Suprapubic skin (tissue), 4 donors: Measurements from ENCODE around the gene GPM6B.

Experiments
- CTCF ChIP-seq, 2 donors: fragments of 200-600 bp in 1 of 2; fragments of 450-650 bp in 1 of 2; sonication (generic) in 1 of 2; IDR thresholded peaks; one replicate each; pipeline ENCODE4 v1.5.1; 2016 to 2019; ENCODE audit warnings: antibody characterized with exemption in 2 of 2, mild to moderate bottlenecking in 1 of 2, moderate library complexity in 1 of 2
- EP300 ChIP-seq: sonication (generic); formaldehyde crosslinking; IDR thresholded peaks from one replicate; pipeline ENCODE4 v1.6.1; 2017; ENCODE audit warnings: antibody characterized with exemption
- POLR2AphosphoS5 ChIP-seq, 3 donors: sonication (generic); formaldehyde crosslinking; IDR thresholded peaks; one replicate each; pipeline ENCODE4 v1.6.1; 2017; ENCODE audit warnings: antibody characterized with exemption in 3 of 3

- TF ChIP-seq POLR2AphosphoS5 (IDR thresholded peaks at IDR 0.05) (no peak), EP300 (no peak), CTCF (IDR thresholded peaks at IDR 0.05) (no peak)
Measured at GRCh38 chrX:13827298-13828090, 10.6 kb upstream of the GPM6B start.
